PC-9 (cell line): ENCODE data around the gene DHRS7B. TPM values are rescaled to one million over a fixed set of nuclear protein-coding genes. Genes with fewer than 3 reads are reported as not detected.

Experiments
- BruUV-seq: library from RNA; stranded (reverse); fragments of 400-500 nt; replicated peaks from 2 replicates; lab custom pipeline; 2021; lab: Mats Ljungman, UMichigan
- CTCF ChIA-PET: fragments of 300-600 bp; sonication (Branson Sonifier 250); formaldehyde crosslinking; loops from one replicate; lab custom pipeline; 2022; ENCODE audit warnings: antibody characterized with exemption; lab: Charles Lee
- POLR2A ChIA-PET: fragments of 300-600 bp; sonication (Branson Sonifier 250); formaldehyde crosslinking; loops from one replicate; lab custom pipeline; 2022; ENCODE audit warnings: antibody characterized with exemption; ENCODE audit not compliant: unreplicated experiment; lab: Charles Lee
- DNase-seq, 2 experiments: peaks; one replicate each; pipeline versions ENCODE4 v3.0.0 to v3.0.0-alpha.2; 2015 to 2022; ENCODE audit warnings: mixed read lengths in 1 of 2
- H2AFZ ChIP-seq: fragments of 200-600 bp; sonication (generic); 2 replicates; pipeline ENCODE4 v1.8.1; 2017; ENCODE audit warnings: antibody characterized with exemption
- H3F3A ChIP-seq: fragments of 200-600 bp; sonication (generic); 2 replicates; pipeline ENCODE4 v1.8.1; 2017; ENCODE audit warnings: antibody characterized with exemption, mild to moderate bottlenecking, low read depth; ENCODE audit not compliant: insufficient read depth
- H3K27ac ChIP-seq: fragments of 200-600 bp; sonication (generic); 2 replicates; pipeline ENCODE4 v1.6.1; 2016; ENCODE audit warnings: mixed run types
- H3K27me3 ChIP-seq: fragments of 200-600 bp; sonication (generic); 2 replicates; pipeline ENCODE4 v1.6.1; 2016; ENCODE audit warnings: low read depth, mixed run types; ENCODE audit not compliant: insufficient read depth
- H3K36me3 ChIP-seq: fragments of 200-600 bp; sonication (generic); 2 replicates; pipeline ENCODE4 v1.6.1; 2016; ENCODE audit warnings: low read depth, mixed run types
- H3K4me1 ChIP-seq: fragments of 200-600 bp; sonication (generic); replicated peaks from 2 replicates; pipeline ENCODE4 v1.6.1; 2016; ENCODE audit warnings: mixed run types; ENCODE audit not compliant: insufficient read depth
- H3K4me2 ChIP-seq: fragments of 200-600 bp; sonication (generic); 2 replicates; pipeline ENCODE4 v1.6.1; 2017; ENCODE audit warnings: mixed run types
- H3K4me3 ChIP-seq: fragments of 200-600 bp; sonication (generic); 2 replicates; pipeline ENCODE4 v1.6.1; 2016; ENCODE audit warnings: mixed run types
- H3K79me2 ChIP-seq: fragments of 200-600 bp; sonication (generic); 2 replicates; pipeline ENCODE4 v1.6.1; 2017; ENCODE audit warnings: low read depth, mixed run types
- H3K9me2 ChIP-seq: fragments of 200-600 bp; sonication (generic); 2 replicates; pipeline ENCODE4 v1.8.1; 2017; ENCODE audit warnings: mild to moderate bottlenecking; ENCODE audit not compliant: insufficient read depth
- H3K9me3 ChIP-seq: fragments of 200-600 bp; sonication (generic); 2 replicates; pipeline ENCODE4 v1.8.1; 2016; ENCODE audit warnings: low read depth; ENCODE audit not compliant: insufficient read depth
- H4K20me1 ChIP-seq: fragments of 200-600 bp; sonication (generic); 2 replicates; pipeline ENCODE4 v1.8.1; 2017; ENCODE audit not compliant: insufficient read depth
- EZH2 ChIP-seq: fragments of 200-600 bp; sonication (generic); IDR thresholded peaks from 2 replicates; pipeline ENCODE4 v1.8.0; 2017; ENCODE audit warnings: antibody characterized with exemption, low read depth
- intact Hi-C: fragments of 100-400 bp; cut with micrococcal nuclease; formaldehyde crosslinking; loops from one replicate; pipeline ENCODE4 v1.10.0; 2022; ENCODE audit not compliant: unreplicated experiment
- total RNA-seq: library from RNA; stranded (reverse); gene quantifications from 2 replicates; pipeline ENCODE4 v1.2.3, GENCODE V29; 2021
- TF ChIP-seq, protein P1 (sequence below): fragments of 200-600 bp; sonication (generic); conservative IDR thresholded peaks from 2 replicates; pipeline ENCODE4 v1.6.1; 2017; ENCODE audit warnings: mixed run types, antibody characterized with exemption, mild to moderate bottlenecking, moderate library complexity

Gene DHRS7B
- total RNA-seq, 1 experiment from 2014 or later, result 27.9 TPM

DNA sequence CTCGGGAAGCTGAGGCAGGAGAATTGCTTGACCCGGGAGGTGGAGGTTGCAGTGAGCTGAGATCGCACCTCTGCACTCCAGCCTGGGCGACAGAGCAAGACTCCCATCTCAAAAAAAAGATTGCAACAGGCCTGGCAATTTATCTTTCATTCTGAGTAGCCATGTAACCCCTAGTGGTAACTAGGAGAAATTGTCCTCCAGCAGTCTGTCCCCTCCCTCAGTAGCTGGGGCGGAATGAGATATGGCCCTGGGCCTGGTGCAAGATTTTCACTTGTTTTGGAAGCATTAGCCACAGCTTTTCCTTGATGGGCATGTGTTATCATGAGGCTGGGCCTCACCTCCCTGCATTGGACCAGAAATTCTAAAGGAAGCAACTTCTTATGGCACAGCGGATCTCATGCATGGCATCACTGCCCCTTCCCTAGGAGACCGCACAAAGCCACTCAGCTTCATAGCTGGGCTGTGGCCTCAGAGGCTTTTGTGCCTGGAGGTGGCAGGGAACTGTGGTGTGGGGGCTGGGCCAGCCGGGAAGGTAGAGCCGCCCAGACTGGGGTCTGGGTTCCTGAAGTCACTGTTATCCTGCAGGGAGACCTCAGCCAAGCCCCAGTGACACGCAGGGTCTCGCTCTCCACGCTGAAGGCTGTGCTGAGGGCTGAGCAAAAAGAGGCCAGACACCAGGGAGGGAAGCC is 113.1 kb downstream of the DHRS7B start:
- no peaks in the 10 kb centered on the region for H4K20me1 ChIP-seq
- intact Hi-C loops, result no loop called here
- no peaks in the 10 kb centered on the region for H3F3A ChIP-seq
- ChIA-PET CTCF (no interaction called here), POLR2A (interaction anchor here (0.6 to 0.9 kb wide), 2 partner anchors 91 to 110 kb away, joined by 4 read pairs; no protein-coding TSS in a partner anchor)
- no peaks in the 10 kb centered on the region for H3K9me2 ChIP-seq
- no peaks in the 10 kb centered on the region for H3K4me1 ChIP-seq
- no peak for TF ChIP-seq EZH2
- TF ChIP-seq, protein P1, sequence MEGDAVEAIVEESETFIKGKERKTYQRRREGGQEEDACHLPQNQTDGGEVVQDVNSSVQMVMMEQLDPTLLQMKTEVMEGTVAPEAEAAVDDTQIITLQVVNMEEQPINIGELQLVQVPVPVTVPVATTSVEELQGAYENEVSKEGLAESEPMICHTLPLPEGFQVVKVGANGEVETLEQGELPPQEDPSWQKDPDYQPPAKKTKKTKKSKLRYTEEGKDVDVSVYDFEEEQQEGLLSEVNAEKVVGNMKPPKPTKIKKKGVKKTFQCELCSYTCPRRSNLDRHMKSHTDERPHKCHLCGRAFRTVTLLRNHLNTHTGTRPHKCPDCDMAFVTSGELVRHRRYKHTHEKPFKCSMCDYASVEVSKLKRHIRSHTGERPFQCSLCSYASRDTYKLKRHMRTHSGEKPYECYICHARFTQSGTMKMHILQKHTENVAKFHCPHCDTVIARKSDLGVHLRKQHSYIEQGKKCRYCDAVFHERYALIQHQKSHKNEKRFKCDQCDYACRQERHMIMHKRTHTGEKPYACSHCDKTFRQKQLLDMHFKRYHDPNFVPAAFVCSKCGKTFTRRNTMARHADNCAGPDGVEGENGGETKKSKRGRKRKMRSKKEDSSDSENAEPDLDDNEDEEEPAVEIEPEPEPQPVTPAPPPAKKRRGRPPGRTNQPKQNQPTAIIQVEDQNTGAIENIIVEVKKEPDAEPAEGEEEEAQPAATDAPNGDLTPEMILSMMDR, result peak; percentile 70
- H3K36me3 ChIP-seq, result no peaks in the 10 kb centered on the region
- no peaks in the 10 kb centered on the region for H3K9me3 ChIP-seq
- H3K27me3 ChIP-seq, result no peaks in the 10 kb centered on the region
- no peaks in the 10 kb centered on the region for H3K79me2 ChIP-seq
- H3K27ac ChIP-seq, result no peak overlapping the region
- BruUV-seq, result no TSS peak
- H2AFZ ChIP-seq, result no peak overlapping the region
- H3K4me3 ChIP-seq, result no peak overlapping the region
- DNase-seq, result no peak
- no peak overlapping the region for H3K4me2 ChIP-seq

DNA sequence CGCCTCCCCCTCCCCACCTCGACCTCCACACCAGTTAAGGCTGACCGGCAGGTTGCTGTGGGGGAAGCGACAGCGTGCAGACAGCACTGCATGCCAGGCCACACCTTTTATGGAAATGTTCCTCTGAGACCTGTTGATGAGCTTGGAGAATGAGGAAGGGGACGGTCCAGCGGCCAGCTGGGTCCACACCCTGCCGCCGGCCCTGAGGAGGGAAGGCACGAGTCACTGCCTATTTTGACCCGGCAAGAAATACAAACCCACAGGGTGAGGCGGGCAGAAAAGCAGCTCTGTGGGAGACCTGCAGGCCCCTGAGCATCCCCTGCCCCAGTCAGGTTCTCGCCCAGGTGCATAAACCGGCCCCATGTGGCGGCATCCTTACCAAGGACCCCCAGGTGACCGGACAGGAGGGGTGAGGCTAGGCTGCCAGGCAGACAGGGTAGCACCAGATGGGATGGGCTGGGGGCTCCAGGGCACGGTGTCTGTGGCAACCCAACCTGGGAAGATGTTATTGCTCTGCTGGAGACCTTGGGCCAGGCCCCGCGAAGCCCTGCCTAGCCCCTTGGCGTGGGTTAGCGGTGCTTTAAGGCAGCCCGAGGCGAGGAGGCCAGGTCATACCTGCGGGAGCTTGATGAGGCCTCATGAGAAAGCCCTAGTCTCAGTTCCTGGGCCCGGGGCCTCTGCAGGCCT is 113.7 kb downstream of the DHRS7B start:
- ChIA-PET POLR2A (interaction anchor here (0.6 to 0.9 kb wide), 2 partner anchors 92 to 111 kb away, joined by 4 read pairs; no protein-coding TSS in a partner anchor), CTCF (interaction anchor here (0.6 kb wide), 1 partner anchor 252 kb away, joined by 3 read pairs; no protein-coding TSS in a partner anchor)
- no peaks in the 10 kb centered on the region for H4K20me1 ChIP-seq
- intact Hi-C loops, result no loop called here
- no peaks in the 10 kb centered on the region for H3K9me2 ChIP-seq
- H3K4me3 ChIP-seq, result no peak overlapping the region
- TF ChIP-seq, protein P1, result no peak
- no peak for TF ChIP-seq EZH2
- H3K36me3 ChIP-seq, result no peaks in the 10 kb centered on the region
- no peak overlapping the region for H3K27ac ChIP-seq
- DNase-seq, result no peak
- no peaks in the 10 kb centered on the region for H3K27me3 ChIP-seq
- no peaks in the 10 kb centered on the region for H3K4me1 ChIP-seq
- no TSS peak for BruUV-seq
- no peak overlapping the region for H2AFZ ChIP-seq
- no peak overlapping the region for H3K4me2 ChIP-seq
- no peaks in the 10 kb centered on the region for H3F3A ChIP-seq
- no peaks in the 10 kb centered on the region for H3K79me2 ChIP-seq
- H3K9me3 ChIP-seq, result no peaks in the 10 kb centered on the region

Other genes starting within 250 kb of the DHRS7B start
- 291 and 296 TPM in 2 replicates for gene USP22, start 84.0 kb upstream of the DHRS7B start, total RNA-seq
- gene TMEM11, start 87.2 kb downstream of the DHRS7B start, total RNA-seq, result 34.2 and 37.6 TPM in 2 replicates
- gene NATD1, start 126.4 kb downstream of the DHRS7B start, total RNA-seq, result 5.3 and 5.4 TPM in 2 replicates
- 89.2 and 98.1 TPM in 2 replicates for gene MAP2K3, start 157.7 kb downstream of the DHRS7B start, total RNA-seq
- 1.1 and 2.0 TPM in 2 replicates for gene KCNJ12, start 249.4 kb downstream of the DHRS7B start, total RNA-seq